Measurements from ENCODE around the gene GABARAP. TPM values are rescaled to one million over a fixed set of nuclear protein-coding genes. Genes with fewer than 3 reads are reported as not detected.

The GABARAP gene
- polyA plus RNA-seq, 1 donor (not counting 4 experiments of a cell fraction or from before 2014, with no cell fraction given): 271 TPM

GRCh38 chr17:7238420-7239090 lies 3.7 kb downstream of the GABARAP start:
- no peak for FAIRE-seq
- Histone ChIP-seq H3K9me1 (ENCODE audit: control insufficient read depth, extremely low read depth, insufficient read depth, low read length) (no peaks in the 10 kb centered on the region), H4K20me1 (ENCODE audit: control insufficient read depth, extremely low read depth, insufficient read depth, low read length) (no peaks in the 10 kb centered on the region)

GRCh38 chr17:7237761-7238419 lies 4.4 kb downstream of the GABARAP start:
- dilution Hi-C loops (cut with MboI; ENCODE audit: extremely low pct_ligation_motif_present, low sequenced_read_pairs): no loop called here
- DNase-seq (ENCODE audit: low read depth, low spot score): no peak
- no peak for FAIRE-seq
- peaks cover 38% of the 10 kb centered on the region for H3K4me1 ChIP-seq (ENCODE audit: control insufficient read depth, extremely low read depth, insufficient read depth, low read length)
- H4K20me1 ChIP-seq (ENCODE audit: control insufficient read depth, extremely low read depth, insufficient read depth, low read length): no peaks in the 10 kb centered on the region
- peak overlapping the region; percentile 97 for H3K9ac ChIP-seq (ENCODE audit: control insufficient read depth, extremely low read depth, insufficient read depth, low read length)
- peaks cover 51% of the 10 kb centered on the region for H3K79me2 ChIP-seq (ENCODE audit: control insufficient read depth, insufficient read depth, low read length)
- TF ChIP-seq CTCF (optimal IDR thresholded peaks at IDR 0.05 in 1 of 3, IDR thresholded peaks at IDR 0.05 in 1 of 3, conservative IDR thresholded peaks at IDR 0.05 in 1 of 3; ENCODE audit: extremely low read depth in 1 of 3, insufficient read depth in 2 of 3, low read length in 3 of 3) (no peak), EZH2 (IDR thresholded peaks at IDR 0.05; ENCODE audit: low read length) (no peak)
- H2AFZ ChIP-seq (ENCODE audit: control insufficient read depth, low read length): no peak overlapping the region
- H3K9me1 ChIP-seq (ENCODE audit: control insufficient read depth, extremely low read depth, insufficient read depth, low read length): no peaks in the 10 kb centered on the region
- peak overlapping the region; percentile 84 for H3K27ac ChIP-seq (ENCODE audit: control insufficient read depth, insufficient read depth, low read length)
- H3K27me3 ChIP-seq (ENCODE audit: control insufficient read depth, extremely low read depth, insufficient read depth, low read length): no peaks in the 10 kb centered on the region
- no peaks in the 10 kb centered on the region for H3K9me3 ChIP-seq (ENCODE audit: control insufficient read depth, low read depth, low read length)
- peak overlapping the region; percentile 62 for H3K4me2 ChIP-seq (ENCODE audit: control insufficient read depth, extremely low read depth, insufficient read depth, low read depth, low read length)
- H3K4me3 ChIP-seq (ENCODE audit: control insufficient read depth in 2 of 3, extremely low read depth in 1 of 3, insufficient read depth in 2 of 3, low read depth in 1 of 3, low read length in 3 of 3): peak overlapping the region; percentile 42 to 95 (median 90)
- peaks cover 15 to 31% of the 10 kb centered on the region in 2 experiments for H3K36me3 ChIP-seq (ENCODE audit: control insufficient read depth in 2 of 2, extremely low read depth in 1 of 2, insufficient read depth in 2 of 2, low read length in 2 of 2)

More at GRCh38 chr17:7238420-7239090, 3.7 kb downstream of the GABARAP start:
- Histone ChIP-seq H2AFZ (ENCODE audit: control insufficient read depth, low read length) (no peak overlapping the region), H3K36me3 (ENCODE audit: control insufficient read depth in 2 of 2, extremely low read depth in 1 of 2, insufficient read depth in 2 of 2, low read length in 2 of 2) (peaks cover 17 to 31% of the 10 kb centered on the region in 2 experiments), H3K9me3 (ENCODE audit: control insufficient read depth, low read depth, low read length) (no peaks in the 10 kb centered on the region), H3K27ac (ENCODE audit: control insufficient read depth, insufficient read depth, low read length) (peak overlapping the region; percentile 84), H3K4me1 (ENCODE audit: control insufficient read depth, extremely low read depth, insufficient read depth, low read length) (peaks cover 41% of the 10 kb centered on the region), H3K4me3 (ENCODE audit: control insufficient read depth in 2 of 3, extremely low read depth in 1 of 3, insufficient read depth in 2 of 3, low read depth in 1 of 3, low read length in 3 of 3) (peak overlapping the region; percentile 87 to 95 (median 90)), H3K27me3 (ENCODE audit: control insufficient read depth, extremely low read depth, insufficient read depth, low read length) (no peaks in the 10 kb centered on the region), H3K79me2 (ENCODE audit: control insufficient read depth, insufficient read depth, low read length) (peaks cover 44% of the 10 kb centered on the region), H3K4me2 (ENCODE audit: control insufficient read depth, extremely low read depth, insufficient read depth, low read depth, low read length) (peak overlapping the region; percentile 12), H3K9ac (ENCODE audit: control insufficient read depth, extremely low read depth, insufficient read depth, low read length) (peak overlapping the region; percentile 97)
- dilution Hi-C loops (cut with MboI; ENCODE audit: extremely low pct_ligation_motif_present, low sequenced_read_pairs): no loop called here
- DNase-seq (ENCODE audit: low read depth, low spot score): no peak
- no peak for TF ChIP-seq CTCF (optimal IDR thresholded peaks at IDR 0.05 in 1 of 3, IDR thresholded peaks at IDR 0.05 in 1 of 3, conservative IDR thresholded peaks at IDR 0.05 in 1 of 3; ENCODE audit: extremely low read depth in 1 of 3, insufficient read depth in 2 of 3, low read length in 3 of 3)
- no peak for TF ChIP-seq EZH2 (IDR thresholded peaks at IDR 0.05; ENCODE audit: low read length)
